Astrocyte (in vitro differentiated cells and primary cell): Measurements from ENCODE around the gene DCHS1. TPM values are rescaled to one million over a fixed set of nuclear protein-coding genes. Genes with fewer than 3 reads are reported as not detected.

Experiments used
- DNase-seq: peaks from one replicate; pipeline ENCODE4 v3.0.0-alpha.2; 2010; ENCODE audit warnings: low read depth
- FAIRE-seq: peaks from 2 replicates; lab custom pipeline; 2011; peaks lifted over from hg19 to GRCh38; lab: Jason Lieb, UNC
- H2AFZ ChIP-seq: 2 replicates; pipeline ENCODE4 v1.6.0; 2012; ENCODE audit warnings: low read depth, low read length, inconsistent platforms
- H3K27ac ChIP-seq: 2 replicates; pipeline ENCODE4 v1.5.1; 2011; ENCODE audit warnings: low read depth, low read length, inconsistent platforms
- H3K27me3 ChIP-seq: 2 replicates; pipeline ENCODE4 v1.6.0; 2011; ENCODE audit warnings: low read length, inconsistent platforms; ENCODE audit not compliant: insufficient read depth
- H3K36me3 ChIP-seq: 2 replicates; pipeline ENCODE4 v1.5.1; 2011; ENCODE audit warnings: low read length, inconsistent platforms; ENCODE audit not compliant: insufficient read depth
- H3K4me1 ChIP-seq: 2 replicates; pipeline ENCODE4 v1.5.1; 2011; ENCODE audit warnings: low read length, inconsistent platforms; ENCODE audit not compliant: insufficient read depth
- H3K4me2 ChIP-seq: 2 replicates; pipeline ENCODE4 v1.6.0; 2012; ENCODE audit warnings: low read length, inconsistent platforms
- H3K4me3 ChIP-seq: 2 replicates; pipeline ENCODE4 v1.5.1; 2011; ENCODE audit warnings: low read depth, mild to moderate bottlenecking, low read length, inconsistent platforms; ENCODE audit not compliant: insufficient read depth
- H3K79me2 ChIP-seq: 2 replicates; pipeline ENCODE4 v1.6.0; 2012; ENCODE audit warnings: mild to moderate bottlenecking, low read length, inconsistent platforms; ENCODE audit not compliant: insufficient read depth
- H3K9ac ChIP-seq: 2 replicates; pipeline ENCODE4 v1.6.0; 2012; ENCODE audit warnings: mild to moderate bottlenecking, low read length, inconsistent platforms
- H3K9me3 ChIP-seq: 2 replicates; pipeline ENCODE4 v1.5.1; 2012; ENCODE audit warnings: low read depth, mild to moderate bottlenecking, low read length, inconsistent platforms; ENCODE audit not compliant: insufficient read depth
- H4K20me1 ChIP-seq: 2 replicates; pipeline ENCODE4 v1.6.0; 2012; ENCODE audit warnings: low read length, inconsistent platforms; ENCODE audit not compliant: insufficient read depth
- H3K27ac Mint-ChIP-seq: one replicate; pipeline ENCODE4 v1.8.0; 2021; ENCODE audit warnings: mild to moderate bottlenecking, mixed read lengths; ENCODE audit not compliant: unreplicated experiment
- H3K27me3 Mint-ChIP-seq: one replicate; pipeline ENCODE4 v1.8.0; 2021; ENCODE audit warnings: low read depth, mixed read lengths; ENCODE audit not compliant: unreplicated experiment
- H3K36me3 Mint-ChIP-seq: one replicate; pipeline ENCODE4 v1.8.0; 2021; ENCODE audit warnings: low read depth, mixed read lengths; ENCODE audit not compliant: unreplicated experiment
- H3K4me1 Mint-ChIP-seq: one replicate; pipeline ENCODE4 v1.8.0; 2021; ENCODE audit warnings: low read depth, mixed read lengths; ENCODE audit not compliant: unreplicated experiment
- H3K4me3 Mint-ChIP-seq: one replicate; pipeline ENCODE4 v1.8.0; 2021; ENCODE audit warnings: mild to moderate bottlenecking, moderate library complexity, mixed read lengths; ENCODE audit not compliant: unreplicated experiment
- H3K9me3 Mint-ChIP-seq: one replicate; pipeline ENCODE4 v1.8.0; 2021; ENCODE audit warnings: mild to moderate bottlenecking, mixed read lengths; ENCODE audit not compliant: unreplicated experiment
- CTCF ChIP-seq: IDR thresholded peaks from 2 replicates; pipeline ENCODE4 v1.5.1; 2011; ENCODE audit warnings: low read depth, mild to moderate bottlenecking, inconsistent platforms, low read length, moderate library complexity; ENCODE audit not compliant: insufficient read depth
- EZH2 ChIP-seq: IDR thresholded peaks from 2 replicates; pipeline ENCODE4 v1.6.1; 2012; ENCODE audit warnings: mild to moderate bottlenecking, low read length, inconsistent platforms; ENCODE audit not compliant: insufficient read depth
- total RNA-seq: library from RNA; stranded (reverse); gene quantifications from 2 replicates; pipeline ENCODE4 v1.2.1, GENCODE V29; 2021

DCHS1 gene
- total RNA-seq, 1 donor from 2014 or later: 8.4 TPM

- Histone ChIP-seq H3K27ac (no peak overlapping the region), H4K20me1 (peaks cover 16% of the 10 kb centered on the region), H3K4me1 (peaks cover 7% of the 10 kb centered on the region), H3K4me2 (no peak overlapping the region), H2AFZ (no peak overlapping the region), H3K4me3 (no peak overlapping the region), H3K9ac (no peak overlapping the region), H3K9me3 (no peaks in the 10 kb centered on the region), H3K79me2 (peaks cover 20% of the 10 kb centered on the region), H3K27me3 (no peaks in the 10 kb centered on the region), H3K36me3 (peaks cover 19% of the 10 kb centered on the region)
- Mint-ChIP-seq H3K27ac (no peak overlapping the region), H3K4me3 (no peak overlapping the region), H3K27me3 (no peaks in the 10 kb centered on the region), H3K4me1 (peaks cover 7% of the 10 kb centered on the region), H3K36me3 (peaks cover 5% of the 10 kb centered on the region), H3K9me3 (no peaks in the 10 kb centered on the region)
- FAIRE-seq (no peak), DNase-seq (no peak)
- TF ChIP-seq EZH2 (no peak), CTCF (no peak)
Observed at GRCh38 chr11:6677018-6677417, 21.4 kb upstream of the DCHS1 start.

DNA sequence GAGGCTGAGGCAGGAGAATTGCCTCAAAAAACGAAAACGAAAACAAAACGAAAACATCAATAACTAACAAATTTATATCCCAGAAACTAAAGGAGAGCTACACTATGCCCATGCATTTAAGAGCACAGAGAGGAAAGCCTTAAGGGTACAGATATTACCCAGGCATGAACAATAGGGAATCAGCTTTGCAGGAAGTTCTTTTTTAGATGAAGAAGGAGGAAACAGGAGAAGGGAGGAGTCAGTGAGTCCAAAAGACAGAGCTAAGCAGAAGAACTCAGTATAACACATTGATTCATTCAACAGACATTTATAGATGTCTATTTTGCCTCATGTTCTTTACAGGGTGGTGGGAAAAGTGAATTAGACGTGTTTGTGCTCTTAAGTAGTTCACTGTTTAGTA is 19.3 kb upstream of the DCHS1 start:
- TF ChIP-seq CTCF: no peak
- TF ChIP-seq EZH2: no peak
- no peaks in the 10 kb centered on the region for H3K4me1 Mint-ChIP-seq
- H3K9me3 ChIP-seq: no peaks in the 10 kb centered on the region
- H3K4me3 ChIP-seq: no peak overlapping the region
- H3K9ac ChIP-seq: no peak overlapping the region
- H3K4me3 Mint-ChIP-seq: no peak overlapping the region
- H3K36me3 ChIP-seq: peaks cover 4% of the 10 kb centered on the region
- no peak overlapping the region for H2AFZ ChIP-seq
- DNase-seq (no peak), FAIRE-seq (no peak)
- no peak overlapping the region for H3K4me2 ChIP-seq
- H3K36me3 Mint-ChIP-seq: no peaks in the 10 kb centered on the region
- H3K27me3 Mint-ChIP-seq: peaks cover 4% of the 10 kb centered on the region
- H4K20me1 ChIP-seq: no peaks in the 10 kb centered on the region
- H3K79me2 ChIP-seq: no peaks in the 10 kb centered on the region
- no peak overlapping the region for H3K27ac ChIP-seq
- H3K4me1 ChIP-seq: no peaks in the 10 kb centered on the region
- H3K27me3 ChIP-seq: no peaks in the 10 kb centered on the region
- H3K27ac Mint-ChIP-seq: no peak overlapping the region
- no peaks in the 10 kb centered on the region for H3K9me3 Mint-ChIP-seq

GRCh38 chr11:6674219-6674597 is 18.6 kb upstream of the DCHS1 start:
- no peaks in the 10 kb centered on the region for H3K9me3 Mint-ChIP-seq
- H3K4me1 Mint-ChIP-seq: no peaks in the 10 kb centered on the region
- no peak for FAIRE-seq

More at GRCh38 chr11:6674219-6674597, 18.6 kb upstream of the DCHS1 start:
- Histone ChIP-seq H3K27me3 (no peaks in the 10 kb centered on the region), H3K4me1 (no peaks in the 10 kb centered on the region), H3K4me3 (no peak overlapping the region), H3K9me3 (no peaks in the 10 kb centered on the region), H3K27ac (no peak overlapping the region), H3K36me3 (no peaks in the 10 kb centered on the region), H3K4me2 (no peak overlapping the region), H2AFZ (no peak overlapping the region), H3K9ac (no peak overlapping the region), H4K20me1 (no peaks in the 10 kb centered on the region), H3K79me2 (no peaks in the 10 kb centered on the region)
- DNase-seq: no peak
- H3K27me3 Mint-ChIP-seq: peaks cover 4% of the 10 kb centered on the region
- H3K36me3 Mint-ChIP-seq: no peaks in the 10 kb centered on the region
- H3K4me3 Mint-ChIP-seq: no peak overlapping the region
- no peak overlapping the region for H3K27ac Mint-ChIP-seq
- no peak for TF ChIP-seq EZH2
- TF ChIP-seq CTCF: no peak
